Measurements from ENCODE around the gene NR3C2. TPM values are rescaled to one million over a fixed set of nuclear protein-coding genes. Genes with fewer than 3 reads are reported as not detected.
"Not testable (repeated sequence)": the region's sequence is repeated elsewhere in the genome, so short reads cannot be mapped to it uniquely, and the experiment has no call there.

NR3C2 gene
- polyA plus RNA-seq, 1 experiment, result 0.18 TPM

GRCh38 chr4:148124512-148124911 is 317.7 kb downstream of the NR3C2 start:
- no peak for TF ChIP-seq CTCF (IDR thresholded peaks at IDR 0.05; ENCODE audit: insufficient read depth, low read depth, low read length)
- Histone ChIP-seq H3K27me3 (ENCODE audit: control insufficient read depth, insufficient read depth, low read length) (no peaks in the 10 kb centered on the region; the same call in 1 of the 2 replicates), H3K4me3 (ENCODE audit: low read depth, low read length) (no peak overlapping the region), H3K36me3 (ENCODE audit: control insufficient read depth, insufficient read depth, low read length) (no peaks in the 10 kb centered on the region)
- DNase-seq (ENCODE audit: low read depth), result no peak
- ChIA-PET POLR2A (no interaction called here), CTCF (interaction anchor here (1.2 kb wide), 1 partner anchor 9 kb away, joined by 3 read pairs; no protein-coding TSS in a partner anchor)

- H3K4me3 ChIP-seq (ENCODE audit: low read depth, low read length); POLR2A ChIA-PET; DNase-seq (ENCODE audit: low read depth); H3K27me3 ChIP-seq (ENCODE audit: control insufficient read depth, insufficient read depth, low read length); H3K36me3 ChIP-seq (ENCODE audit: control insufficient read depth, insufficient read depth, low read length): not testable (repeated sequence)
- CTCF ChIA-PET, result interaction anchor here (1.2 kb wide), 1 partner anchor 18 kb away, joined by 3 read pairs; no protein-coding TSS in a partner anchor
These were observed 319.1 kb downstream of the NR3C2 start for GRCh38 chr4:148123161-148123560.

- H3K36me3 ChIP-seq (ENCODE audit: control insufficient read depth, insufficient read depth, low read length), result no peaks in the 10 kb centered on the region
- no peaks in the 10 kb centered on the region; the same call in 1 of the 2 replicates for H3K27me3 ChIP-seq (ENCODE audit: control insufficient read depth, insufficient read depth, low read length)
- POLR2A ChIA-PET, result no interaction called here
- CTCF ChIA-PET, result no interaction called here
- DNase-seq (ENCODE audit: low read depth), result no peak
- no peak overlapping the region for H3K4me3 ChIP-seq (ENCODE audit: low read depth, low read length)
- no peak for TF ChIP-seq CTCF (IDR thresholded peaks at IDR 0.05; ENCODE audit: insufficient read depth, low read depth, low read length)
These were observed 322.0 kb downstream of the NR3C2 start for GRCh38 chr4:148120216-148120615.

GRCh38 chr4:148118633-148119032 is 323.6 kb downstream of the NR3C2 start:
- Histone ChIP-seq H3K27me3 (ENCODE audit: control insufficient read depth, insufficient read depth, low read length) (no peaks in the 10 kb centered on the region), H3K36me3 (ENCODE audit: control insufficient read depth, insufficient read depth, low read length) (no peaks in the 10 kb centered on the region), H3K4me3 (ENCODE audit: low read depth, low read length) (no peak overlapping the region)
- DNase-seq (ENCODE audit: low read depth), result no peak
- CTCF ChIA-PET, result interaction anchor here (1.1 to 1.2 kb wide), 3 partner anchors 9 to 77 kb away, joined by 3 read pairs; no protein-coding TSS in a partner anchor
- POLR2A ChIA-PET, result no interaction called here
- TF ChIP-seq CTCF (IDR thresholded peaks at IDR 0.05; ENCODE audit: insufficient read depth, low read depth, low read length), result no peak

- ChIA-PET POLR2A (no interaction called here), CTCF (interaction anchor here (1.1 to 1.2 kb wide), 2 partner anchors 8 to 18 kb away, joined by 3 read pairs; no protein-coding TSS in a partner anchor)
- H3K27me3 ChIP-seq (ENCODE audit: control insufficient read depth, insufficient read depth, low read length), result no peaks in the 10 kb centered on the region
- no peak for DNase-seq (ENCODE audit: low read depth)
- H3K36me3 ChIP-seq (ENCODE audit: control insufficient read depth, insufficient read depth, low read length), result no peaks in the 10 kb centered on the region
- no peak overlapping the region for H3K4me3 ChIP-seq (ENCODE audit: low read depth, low read length)
- TF ChIP-seq CTCF (IDR thresholded peaks at IDR 0.05; ENCODE audit: insufficient read depth, low read depth, low read length), result no peak
These were observed 324.0 kb downstream of the NR3C2 start for GRCh38 chr4:148118179-148118578.

- no peak for DNase-seq (ENCODE audit: low read depth)
- ChIA-PET POLR2A (no interaction called here), CTCF (interaction anchor here (0.7 kb wide), 1 partner anchor 13 kb away, joined by 4 read pairs; no protein-coding TSS in a partner anchor)
- Histone ChIP-seq H3K27me3 (ENCODE audit: control insufficient read depth, insufficient read depth, low read length) (no peaks in the 10 kb centered on the region), H3K36me3 (ENCODE audit: control insufficient read depth, insufficient read depth, low read length) (no peaks in the 10 kb centered on the region), H3K4me3 (ENCODE audit: low read depth, low read length) (no peak overlapping the region)
- TF ChIP-seq CTCF (IDR thresholded peaks at IDR 0.05; ENCODE audit: insufficient read depth, low read depth, low read length), result no peak
These were observed 325.2 kb downstream of the NR3C2 start for GRCh38 chr4:148116969-148117368.
